Peyer's patch (tissue), 4 donors: ENCODE results near the gene B4GALT3.

Experiments
- CTCF ChIP-seq, 6 experiments: fragments of 450-650 bp in 4 of 6; fragments of 200-600 bp in 2 of 6; sonication (generic) in 1 of 6; IDR thresholded peaks; one replicate each; pipeline ENCODE4 v1.5.1; 2017 to 2019; ENCODE audit warnings: antibody characterized with exemption in 6 of 6, mild to moderate bottlenecking in 3 of 6, moderate library complexity in 1 of 6
- POLR2A ChIP-seq, 2 donors: fragments of 450-650 bp; IDR thresholded peaks; one replicate each; pipeline ENCODE4 v1.5.1; 2017; ENCODE audit warnings: antibody characterized with exemption in 2 of 2, mild to moderate bottlenecking in 2 of 2, moderate library complexity in 2 of 2

DNA sequence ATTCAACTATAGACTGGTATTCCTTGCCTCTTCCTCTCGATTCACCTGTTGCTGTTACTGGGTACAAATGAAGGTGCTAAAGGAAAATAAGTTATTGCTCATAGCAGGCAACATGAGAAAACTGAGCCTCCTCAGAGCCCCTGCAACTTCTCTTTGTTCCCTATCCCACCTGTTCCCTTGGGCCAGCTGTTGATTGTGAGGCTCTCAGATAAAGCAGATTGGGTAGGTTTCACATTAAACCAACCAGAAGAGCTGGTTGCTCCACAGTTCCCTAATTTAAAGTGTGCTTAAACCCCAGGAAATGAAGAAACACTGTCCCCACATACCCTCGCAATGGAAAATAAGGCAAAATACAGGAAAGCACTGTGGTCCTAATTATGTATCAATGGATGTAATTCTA, 49.7 kb downstream of the B4GALT3 start:
- no peak for TF ChIP-seq CTCF (IDR thresholded peaks at IDR 0.05)
- no peak for TF ChIP-seq POLR2A (IDR thresholded peaks at IDR 0.05)
